NCI-H2029 (cell line): ENCODE data around the gene AJM1.

Experiments used
- DNase-seq: peaks from one replicate; lab custom pipeline; 2025; lab: John Stamatoyannopoulos, UW

The AJM1 gene

DNA sequence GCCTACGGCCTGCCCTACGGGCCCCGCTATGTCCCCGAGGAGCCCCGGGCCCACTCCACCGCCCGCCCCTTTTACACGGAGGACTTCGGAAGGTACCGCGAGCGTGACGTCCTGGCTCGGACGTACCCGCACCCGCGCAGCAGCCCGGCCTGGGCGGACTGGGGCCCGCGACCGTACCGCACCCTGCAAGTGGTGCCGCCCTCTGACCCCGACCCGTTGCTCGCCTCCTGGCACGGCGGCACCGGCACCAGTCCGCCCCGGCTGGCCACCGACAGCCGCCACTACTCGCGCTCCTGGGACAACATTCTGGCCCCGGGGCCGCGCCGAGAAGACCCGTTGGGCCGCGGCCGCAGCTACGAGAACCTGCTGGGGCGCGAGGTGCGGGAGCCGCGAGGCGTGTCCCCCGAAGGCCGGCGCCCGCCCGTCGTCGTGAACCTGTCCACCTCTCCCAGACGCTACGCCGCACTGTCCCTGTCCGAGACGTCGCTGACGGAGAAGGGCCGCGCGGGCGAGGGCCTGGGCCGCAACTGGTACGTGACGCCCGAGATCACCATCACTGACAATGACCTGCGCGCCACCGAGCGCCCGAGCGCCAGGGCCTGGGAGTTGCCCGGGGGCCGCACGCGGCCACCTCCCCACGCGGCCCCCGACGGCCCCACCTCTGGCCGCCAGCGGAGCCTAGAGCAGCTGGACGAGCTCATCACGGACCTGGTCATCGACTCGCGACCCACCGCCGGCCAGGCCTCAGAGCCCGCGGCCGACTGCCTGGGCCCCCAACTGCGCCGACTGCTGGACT, 3.4 kb downstream of the AJM1 start:
- no peak for DNase-seq

GRCh38 chr9:136846376-136847087, 4.3 kb downstream of the AJM1 start:
- DNase-seq = no peak

GRCh38 chr9:136847088-136847825, 5.0 kb downstream of the AJM1 start:
- DNase-seq = peak; percentile 63

DNA sequence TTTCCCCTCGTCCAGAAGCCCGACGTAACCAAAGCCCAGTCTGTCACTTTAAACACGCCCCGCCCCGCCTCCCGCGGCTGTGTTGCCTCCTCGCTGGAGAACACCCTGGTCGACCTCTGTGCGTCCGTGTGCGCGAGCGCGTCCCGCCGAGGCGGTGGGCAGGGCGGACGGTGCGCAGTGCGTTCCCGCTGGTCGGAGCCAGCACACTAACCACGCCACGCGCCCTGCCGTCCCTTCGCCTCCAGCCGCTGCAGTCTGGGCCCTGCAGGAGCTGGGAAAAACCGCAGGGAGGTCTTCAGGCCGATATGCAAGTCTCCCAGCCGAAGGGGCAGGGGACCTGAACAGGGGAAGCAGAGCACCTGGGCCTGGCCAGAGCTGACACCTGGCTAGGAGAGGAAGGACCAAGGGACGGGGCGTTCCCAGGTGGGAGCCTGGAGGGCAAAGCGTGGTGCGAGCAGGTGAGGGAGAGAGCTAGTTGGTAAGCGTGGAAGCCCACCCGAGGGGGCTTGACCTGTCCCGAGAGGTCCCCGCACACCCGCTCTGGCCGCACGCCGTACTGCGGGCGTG, 5.6 kb downstream of the AJM1 start:
- peak; percentile 85 for DNase-seq

DNA sequence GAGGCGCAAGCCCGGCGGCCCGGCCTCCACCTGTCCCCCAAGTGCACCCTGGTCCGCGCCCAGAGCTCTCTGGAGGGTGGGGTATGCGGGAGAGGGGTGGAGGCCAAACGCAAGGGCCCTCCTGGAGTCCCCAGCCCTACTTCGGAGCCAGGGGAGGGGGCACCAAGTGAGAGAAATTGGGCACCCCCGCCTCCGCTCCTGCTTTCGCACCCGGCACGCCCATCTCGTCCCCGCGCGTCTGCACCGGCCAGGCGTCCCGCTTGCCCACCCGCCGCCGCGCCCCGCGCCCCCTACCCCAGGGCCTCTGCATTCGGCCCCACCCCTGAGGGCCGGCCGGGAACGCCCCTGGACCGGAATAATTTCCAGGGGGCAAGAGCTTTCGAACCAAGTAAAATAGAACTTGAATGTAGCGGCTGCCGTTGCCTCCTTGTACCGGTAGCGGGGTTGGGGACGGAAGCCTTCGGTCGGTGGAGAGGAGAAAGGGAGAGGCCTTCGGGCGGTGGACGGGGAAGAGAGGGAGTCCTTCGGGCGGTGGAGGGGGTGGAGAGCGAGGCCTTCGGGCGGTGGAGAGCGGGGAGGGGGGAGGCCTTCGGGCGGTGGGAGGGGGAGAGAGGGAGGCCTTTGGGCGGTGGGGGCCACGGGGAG, 6.2 kb downstream of the AJM1 start:
- no peak for DNase-seq

GRCh38 chr9:136849038-136849959, 7.0 kb downstream of the AJM1 start, which contains the start of gene PHPT1:
Gene PHPT1 (plus strand): TSS chr9:136849409. CDS start chr9:136849431, 22 bp downstream.
- DNase-seq = peak; percentile 99

- DNase-seq = no peak
Observed at GRCh38 chr9:136849960-136850865, 7.9 kb downstream of the AJM1 start.

DNA sequence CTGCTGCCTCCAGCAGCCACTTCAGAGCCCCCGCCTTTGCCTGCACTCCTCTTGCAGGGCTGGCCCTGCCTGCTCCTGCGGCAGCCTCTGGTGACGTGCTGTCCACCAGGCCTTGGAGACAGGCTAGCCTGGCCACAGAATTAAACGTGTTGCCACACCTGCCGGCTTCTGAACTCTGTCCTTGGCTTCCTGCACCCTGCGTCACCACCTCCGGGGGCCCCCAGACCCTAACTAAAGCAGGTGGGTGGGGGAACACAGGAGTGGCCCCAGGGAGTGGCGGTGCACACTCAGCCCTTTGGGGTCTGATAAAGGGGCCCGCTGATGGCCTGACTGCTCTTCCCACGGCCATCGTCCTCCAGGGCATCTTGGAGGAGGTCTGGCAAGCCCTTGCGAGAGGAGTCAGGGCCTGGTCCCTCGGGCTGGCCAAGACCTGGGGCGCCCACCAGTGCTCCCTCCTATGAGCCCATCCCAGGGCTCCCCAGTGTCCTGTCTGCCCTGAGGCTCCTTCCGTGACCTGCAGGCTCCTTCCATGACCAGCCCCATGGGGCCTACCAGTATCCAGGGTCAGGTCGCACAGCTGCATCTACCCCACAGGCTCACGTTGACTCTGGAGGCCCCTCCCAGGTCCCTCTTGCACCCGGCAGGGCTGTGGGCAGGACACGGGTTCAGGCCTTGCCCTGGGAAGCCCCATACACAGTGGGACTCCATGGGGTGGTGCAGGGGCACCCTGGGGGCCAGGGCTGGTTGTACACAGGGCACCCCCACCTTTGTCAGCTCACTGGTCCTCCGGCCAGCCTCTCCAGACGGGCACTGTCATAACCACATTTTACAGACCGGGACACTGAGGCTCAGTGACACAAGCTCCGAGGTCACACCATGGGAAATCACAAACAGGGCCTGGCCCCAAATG, 8.8 kb downstream of the AJM1 start:
- no peak for DNase-seq

DNA sequence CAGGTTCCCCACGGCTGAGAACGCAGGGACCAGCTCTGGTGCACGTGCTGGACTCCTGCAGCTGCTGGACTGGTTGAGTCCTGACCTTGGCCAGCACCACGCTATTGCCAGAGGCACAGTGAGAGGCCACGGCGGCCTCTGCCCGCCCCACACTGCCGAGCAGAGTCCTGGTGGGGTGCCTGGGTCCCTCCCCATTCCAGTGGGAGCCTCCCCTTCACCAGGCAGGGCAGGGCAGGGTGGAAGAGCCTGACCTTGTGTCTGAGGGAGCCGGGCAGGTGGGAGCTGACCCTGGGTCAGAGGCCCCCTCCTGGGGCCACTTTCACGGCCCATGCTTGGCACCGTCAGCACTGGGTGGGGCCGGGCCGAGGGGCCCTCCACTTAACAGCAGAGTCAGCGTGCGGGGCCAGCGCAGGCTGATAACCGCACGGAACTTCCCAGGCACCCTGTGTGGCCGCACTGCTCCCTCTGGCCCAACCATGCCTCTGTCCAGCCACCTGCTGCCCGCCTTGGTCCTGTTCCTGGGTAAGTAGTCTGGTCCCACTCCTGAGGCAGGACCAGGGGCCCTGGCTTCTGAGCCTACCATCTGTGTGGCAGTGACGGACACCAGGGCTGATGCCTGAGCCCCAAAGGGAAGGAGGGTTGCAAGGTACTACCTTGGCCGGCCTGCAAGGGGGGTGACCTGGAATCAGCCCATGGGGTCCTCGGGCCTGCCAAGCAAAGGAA, 9.8 kb downstream of the AJM1 start, which contains the start of gene MAMDC4:
TSS of gene MAMDC4 (plus strand) at position 406 of the 723 bp plus-strand sequence. CDS start at position 477, 71 bp downstream.
- DNase-seq = no peak

GRCh38 chr9:136852664-136853595, 10.7 kb downstream of the AJM1 start:
- DNase-seq = no peak

- no peak for DNase-seq
Observed at GRCh38 chr9:136853596-136854112, 11.4 kb downstream of the AJM1 start.

GRCh38 chr9:136854113-136854841, 12.0 kb downstream of the AJM1 start:
- no peak for DNase-seq

DNA sequence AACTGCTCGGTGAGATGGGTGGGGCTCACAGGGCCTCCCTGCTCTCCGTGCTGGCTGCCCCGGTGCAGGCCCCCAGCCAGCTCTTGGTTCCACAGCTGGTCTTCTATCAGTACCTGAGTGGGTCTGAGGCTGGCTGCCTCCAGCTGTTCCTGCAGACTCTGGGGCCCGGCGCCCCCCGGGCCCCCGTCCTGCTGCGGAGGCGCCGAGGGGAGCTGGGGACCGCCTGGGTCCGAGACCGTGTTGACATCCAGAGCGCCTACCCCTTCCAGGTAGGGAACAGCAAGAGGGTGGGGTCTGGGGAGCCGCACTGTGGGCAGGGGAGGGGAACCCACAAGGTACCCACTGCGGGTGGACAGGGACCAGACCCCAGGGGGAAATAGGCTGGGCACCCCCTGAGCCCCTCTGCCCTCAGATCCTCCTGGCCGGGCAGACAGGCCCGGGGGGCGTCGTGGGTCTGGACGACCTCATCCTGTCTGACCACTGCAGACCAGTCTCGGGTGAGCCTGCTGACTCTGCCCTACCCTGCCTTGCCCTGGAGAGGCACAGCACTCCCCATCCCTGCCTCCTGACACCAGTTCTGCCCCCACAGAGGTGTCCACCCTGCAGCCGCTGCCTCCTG, 12.7 kb downstream of the AJM1 start:
- DNase-seq = no peak

GRCh38 chr9:136855461-136856078, 13.3 kb downstream of the AJM1 start:
- no peak for DNase-seq

GRCh38 chr9:136856079-136856476, 13.8 kb downstream of the AJM1 start:
- DNase-seq = no peak
